Fibroblast of mammary gland (primary cell): Measurements from ENCODE around the gene VEZT.

ENCODE experiments used
- DNase-seq: peaks from one replicate; pipeline ENCODE4 v3.0.0-alpha.2; 2010; ENCODE audit warnings: low read depth
- H3K4me3 ChIP-seq: 2 replicates; pipeline ENCODE4 v1.5.1; 2011; ENCODE audit warnings: low read depth, mild to moderate bottlenecking, low read length, moderate library complexity; ENCODE audit not compliant: control insufficient read depth
- CTCF ChIP-seq: conservative IDR thresholded peaks from 2 replicates; pipeline ENCODE4 v1.5.1; 2011; ENCODE audit warnings: low read depth, low read length, inconsistent platforms; ENCODE audit not compliant: control insufficient read depth, insufficient read depth

The VEZT gene

DNA sequence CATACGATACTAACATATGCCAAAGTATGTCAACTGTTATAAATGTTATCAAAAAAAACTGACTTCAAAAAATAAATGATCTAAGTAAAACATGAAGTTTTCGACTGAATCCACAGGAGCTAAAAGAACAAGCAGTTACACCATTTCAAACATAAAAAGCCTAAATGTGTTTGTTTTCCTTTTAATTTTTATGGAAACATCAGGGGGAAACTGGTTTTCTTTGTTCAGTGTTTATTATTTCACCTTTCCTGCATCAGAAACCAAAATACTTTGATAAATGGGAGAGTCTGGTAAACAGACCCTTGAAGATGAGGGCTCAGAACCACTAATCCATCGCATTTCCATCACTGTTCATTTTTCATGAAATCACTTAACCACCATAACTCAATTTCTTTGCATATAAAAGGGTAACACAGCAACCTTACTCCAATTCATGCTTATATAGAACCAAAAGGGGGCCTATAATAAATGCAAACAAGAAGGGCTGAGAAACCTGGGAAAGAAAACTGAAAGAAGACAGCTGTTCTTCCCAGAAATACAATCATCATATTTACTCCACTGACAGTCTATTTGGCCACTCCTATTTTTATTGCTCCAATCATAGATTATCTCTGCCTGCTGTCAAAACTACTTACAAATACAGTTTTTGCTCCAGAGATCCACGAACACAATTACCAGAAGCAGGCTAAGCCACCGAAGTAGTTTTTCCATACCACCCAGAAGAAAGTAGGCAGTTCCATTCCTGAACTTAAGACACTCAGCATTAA is 17.3 kb upstream of the VEZT start:
- peak; percentile 14 for DNase-seq

GRCh38 chr12:95201056-95201670 is 16.4 kb upstream of the VEZT start:
- no peak overlapping the region for H3K4me3 ChIP-seq
- peak; percentile 39 for DNase-seq

More for the DNA sequence above, 17.3 kb upstream of the VEZT start:
- TF ChIP-seq CTCF: no peak
- no peak overlapping the region for H3K4me3 ChIP-seq

DNA sequence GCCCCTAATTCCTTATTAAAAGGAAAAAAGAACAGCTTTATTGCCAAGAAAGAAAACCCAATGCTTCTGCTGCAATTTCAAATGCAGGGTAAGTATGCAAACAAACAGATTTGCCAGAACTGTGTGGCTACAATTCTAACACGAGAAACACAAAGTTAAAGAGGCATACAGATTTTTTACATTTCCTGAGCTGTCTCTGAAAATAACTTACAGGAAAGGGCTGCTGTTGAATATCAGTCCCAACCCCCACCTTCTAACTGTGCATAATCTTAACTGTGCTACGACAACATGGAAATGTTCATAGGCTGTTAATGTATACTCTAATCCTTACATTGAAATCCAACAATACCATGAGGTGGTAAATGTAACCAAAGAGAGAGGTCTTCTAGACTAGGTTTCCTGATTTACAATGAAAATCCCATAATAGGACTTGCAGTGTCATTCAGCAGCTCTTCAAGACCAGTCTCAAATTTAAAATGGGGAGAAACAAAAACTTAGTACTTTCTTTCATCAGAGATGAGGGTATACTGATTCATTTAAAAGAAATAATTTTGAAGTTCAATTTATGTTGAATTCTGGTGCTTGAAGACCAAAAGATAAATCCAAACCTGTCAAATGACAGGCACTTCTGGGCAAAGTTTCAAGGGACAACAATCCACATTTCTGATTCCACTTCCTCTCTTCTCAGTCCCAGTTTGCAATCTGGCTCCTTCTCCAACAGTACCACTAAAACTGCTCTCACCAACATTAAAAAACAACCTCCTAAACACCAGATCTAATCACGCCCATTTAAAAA is 14.7 kb upstream of the VEZT start:
- no peak for TF ChIP-seq CTCF
- no peak overlapping the region for H3K4me3 ChIP-seq
- DNase-seq: peak; percentile 37

More at GRCh38 chr12:95201056-95201670, 16.4 kb upstream of the VEZT start:
- no peak for TF ChIP-seq CTCF

- H3K4me3 ChIP-seq: no peak overlapping the region
- TF ChIP-seq CTCF: no peak
- DNase-seq: no peak
Measured at GRCh38 chr12:95203487-95204030, 14.0 kb upstream of the VEZT start.

DNA sequence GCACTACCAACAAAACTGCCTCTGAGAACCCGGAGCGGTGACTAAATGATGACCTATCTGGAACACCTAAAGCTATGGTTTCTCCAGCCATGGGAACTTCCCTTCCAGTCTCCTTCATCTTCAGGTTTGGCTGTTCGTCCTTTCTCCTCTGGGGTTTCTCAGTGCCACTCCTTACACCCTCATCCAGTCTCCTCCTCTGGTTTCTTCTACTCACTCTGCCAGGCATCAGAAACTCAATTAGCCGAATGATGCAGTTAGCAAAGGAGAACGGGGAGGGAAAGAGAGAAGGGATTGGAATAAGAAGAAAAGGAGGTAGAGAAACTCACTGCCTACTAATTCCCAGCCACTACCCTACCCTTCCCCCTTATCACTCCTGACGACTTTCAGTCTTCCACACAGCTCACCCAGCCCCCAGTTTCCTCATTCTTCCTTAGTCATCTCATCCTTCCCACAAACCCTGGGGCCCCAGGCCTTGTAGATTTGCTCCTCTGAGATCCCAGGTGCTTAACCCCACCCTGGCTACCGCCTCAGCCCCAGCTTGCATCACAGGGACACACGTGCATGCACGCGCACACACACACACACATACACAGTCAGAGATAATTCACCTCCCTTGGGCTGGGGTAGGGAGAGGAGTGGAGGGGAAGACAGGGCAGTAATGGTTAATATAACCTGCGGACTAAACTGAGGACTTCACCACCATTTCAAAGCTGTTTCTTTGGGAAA is 13.3 kb upstream of the VEZT start:
- H3K4me3 ChIP-seq: no peak overlapping the region
- no peak for TF ChIP-seq CTCF
- peak; percentile 88 for DNase-seq
